GM18526 (cell line): ENCODE measurements around the gene NKD1.

Experiments used
- POLR2A ChIP-seq: IDR thresholded peaks from 3 replicates; pipeline ENCODE4 v1.6.1; 2011; ENCODE audit not compliant: insufficient read length; ENCODE audit errors: extremely low read depth

NKD1 gene

GRCh38 chr16:50548125-50548908 is at the start of gene NKD1:
Gene NKD1, plus strand, starts transcription at chr16:50548396. Its CDS starts 158 bp downstream, at chr16:50548554.
- no peak for TF ChIP-seq POLR2A

GRCh38 chr16:50498431-50499155 is 49.6 kb upstream of the NKD1 start:
- TF ChIP-seq POLR2A: no peak

- TF ChIP-seq POLR2A: no peak
Observed at GRCh38 chr16:50499254-50499653, 48.9 kb upstream of the NKD1 start.

- TF ChIP-seq POLR2A: no peak
Observed at GRCh38 chr16:50500171-50500874, 47.9 kb upstream of the NKD1 start.

GRCh38 chr16:50501251-50501650 is 46.9 kb upstream of the NKD1 start:
- TF ChIP-seq POLR2A: no peak

GRCh38 chr16:50501986-50502615 is 46.1 kb upstream of the NKD1 start:
- no peak for TF ChIP-seq POLR2A

GRCh38 chr16:50502616-50503011 is 45.6 kb upstream of the NKD1 start:
- no peak for TF ChIP-seq POLR2A

- no peak for TF ChIP-seq POLR2A
Observed at GRCh38 chr16:50505115-50505514, 43.1 kb upstream of the NKD1 start.

GRCh38 chr16:50505714-50506542 is 42.3 kb upstream of the NKD1 start:
- TF ChIP-seq POLR2A: no peak

- TF ChIP-seq POLR2A: no peak
Observed at GRCh38 chr16:50506543-50506937, 41.7 kb upstream of the NKD1 start.

- TF ChIP-seq POLR2A: no peak
Observed at GRCh38 chr16:50507397-50507796, 40.8 kb upstream of the NKD1 start.

GRCh38 chr16:50509521-50510341 is 38.5 kb upstream of the NKD1 start:
- no peak for TF ChIP-seq POLR2A

- no peak for TF ChIP-seq POLR2A
Observed at GRCh38 chr16:50515218-50515617, 33.0 kb upstream of the NKD1 start.

GRCh38 chr16:50516401-50516800 is 31.8 kb upstream of the NKD1 start:
- TF ChIP-seq POLR2A: no peak
